IMR-90 (cell line): ENCODE data around the gene HIRA. TPM values are rescaled to one million over a fixed set of nuclear protein-coding genes. Genes with fewer than 3 reads are reported as not detected.

Experiments
- ATAC-seq: fragments of 200-7000 bp; cut with Tn5 transposase; 2 replicates; pipeline ENCODE4 v1.9.1; 2020; ENCODE audit warnings: low read depth, mild to moderate bottlenecking, moderate library complexity
- BruUV-seq: library from RNA; stranded (reverse); fragments of 400-500 nt; replicated peaks from 2 replicates; lab custom pipeline; 2021; lab: Mats Ljungman, UMichigan
- CTCF ChIA-PET: fragments of 300-600 bp; formaldehyde crosslinking; extraction: SDS; loops from one replicate; lab custom pipeline; 2021; ENCODE audit warnings: antibody characterized with exemption; lab: Yijun Ruan, JAX
- POLR2A ChIA-PET: fragments of 300-600 bp; sonication (Branson Sonifier 250); formaldehyde crosslinking; loops from one replicate; lab custom pipeline; 2022; ENCODE audit warnings: antibody characterized with exemption; ENCODE audit not compliant: unreplicated experiment; lab: Charles Lee
- DNase-seq: peaks from one replicate; pipeline ENCODE4 v3.0.0; 2013
- H2AFZ ChIP-seq: replicated peaks from 2 replicates; pipeline ENCODE3; 2013; ENCODE audit warnings: low read length, mild to moderate bottlenecking; ENCODE audit not compliant: poor library complexity
- H2AK5ac ChIP-seq: 2 replicates; pipeline ENCODE4 v1.6.1; 2013; ENCODE audit warnings: low read depth, low read length, inconsistent platforms
- H2AK9ac ChIP-seq: replicated peaks from 2 replicates; pipeline ENCODE3; 2013; ENCODE audit warnings: mild to moderate bottlenecking, low read depth, low read length, moderate library complexity; ENCODE audit not compliant: poor library complexity
- H2BK120ac ChIP-seq: 2 replicates; pipeline ENCODE4 v1.6.1; 2013; ENCODE audit warnings: low read depth, low read length, inconsistent platforms
- H2BK15ac ChIP-seq: 3 replicates; pipeline ENCODE4 v1.6.1; 2013; ENCODE audit warnings: low read depth, low read length, inconsistent platforms
- H2BK20ac ChIP-seq: 2 replicates; pipeline ENCODE4 v1.6.1; 2013; ENCODE audit warnings: low read depth, mild to moderate bottlenecking, inconsistent platforms, low read length, moderate library complexity
- H2BK5ac ChIP-seq: 2 replicates; pipeline ENCODE4 v1.6.1; 2013; ENCODE audit warnings: mild to moderate bottlenecking, low read depth, low read length, inconsistent platforms; ENCODE audit not compliant: poor library complexity, severe bottlenecking
- H3K14ac ChIP-seq: replicated peaks from 2 replicates; pipeline ENCODE4 v1.6.1; 2013; ENCODE audit warnings: low read depth, low read length, inconsistent platforms
- H3K18ac ChIP-seq: 2 replicates; pipeline ENCODE4 v1.6.1; 2013; ENCODE audit warnings: low read depth, low read length, control low read depth
- H3K23ac ChIP-seq: 2 replicates; pipeline ENCODE4 v1.6.1; 2013; ENCODE audit warnings: low read depth, low read length, inconsistent platforms
- H3K27ac ChIP-seq: 2 replicates; pipeline ENCODE4 v1.5.1; 2013; ENCODE audit warnings: mild to moderate bottlenecking, control low read depth, low read length; ENCODE audit not compliant: insufficient read depth
- H3K27me3 ChIP-seq: 2 replicates; pipeline ENCODE4 v1.6.1; 2013; ENCODE audit warnings: low read length; ENCODE audit not compliant: control insufficient read depth, insufficient read depth
- H3K36me3 ChIP-seq: 2 replicates; pipeline ENCODE4 v1.6.1; 2013; ENCODE audit warnings: low read length, mixed read lengths; ENCODE audit not compliant: control insufficient read depth, insufficient read depth
- H3K4ac ChIP-seq: 2 replicates; pipeline ENCODE4 v1.6.1; 2013; ENCODE audit warnings: low read depth, low read length, inconsistent platforms
- H3K4me1 ChIP-seq: 2 replicates; pipeline ENCODE4 v1.6.1; 2013; ENCODE audit warnings: low read length, mixed read lengths; ENCODE audit not compliant: control insufficient read depth, insufficient read depth
- H3K4me2 ChIP-seq: 2 replicates; pipeline ENCODE4 v1.6.1; 2013; ENCODE audit warnings: low read depth, mild to moderate bottlenecking, control low read depth, low read length, moderate library complexity
- H3K4me3 ChIP-seq: 2 replicates; pipeline ENCODE4 v1.5.1; 2013; ENCODE audit warnings: low read depth, mild to moderate bottlenecking, control low read depth, low read length, moderate library complexity; ENCODE audit not compliant: insufficient read depth
- H3K56ac ChIP-seq: 2 replicates; pipeline ENCODE4 v1.6.1; 2013; ENCODE audit warnings: low read length, inconsistent platforms; ENCODE audit not compliant: insufficient read depth; ENCODE audit errors: extremely low read depth
- H3K79me1 ChIP-seq, 2 experiments: 2 replicates each; pipeline ENCODE4 v1.6.1; 2013; ENCODE audit warnings: low read length in 2 of 2, inconsistent platforms in 1 of 2, low read depth in 1 of 2
- H3K9ac ChIP-seq: 2 replicates; pipeline ENCODE4 v1.6.1; 2013; ENCODE audit warnings: low read depth, low read length, control low read depth
- H3K9me1 ChIP-seq: 2 replicates; pipeline ENCODE4 v1.6.1; 2013; ENCODE audit warnings: low read length, inconsistent platforms; ENCODE audit not compliant: insufficient read depth
- H3K9me3 ChIP-seq: 2 replicates; pipeline ENCODE4 v1.6.1; 2013; ENCODE audit warnings: low read length; ENCODE audit not compliant: control insufficient read depth, insufficient read depth
- H4K20me1 ChIP-seq: 2 replicates; pipeline ENCODE4 v1.6.1; 2013; ENCODE audit warnings: low read length, inconsistent platforms; ENCODE audit not compliant: insufficient read depth
- H4K5ac ChIP-seq: 2 replicates; pipeline ENCODE4 v1.6.1; 2013; ENCODE audit warnings: mild to moderate bottlenecking, low read depth, low read length, control low read depth
- H4K8ac ChIP-seq, 2 experiments: 2 replicates each; pipeline ENCODE4 v1.6.1; 2013; ENCODE audit warnings: low read depth in 2 of 2, low read length in 2 of 2, control low read depth in 1 of 2, inconsistent platforms in 1 of 2
- H4K91ac ChIP-seq: 2 replicates; pipeline ENCODE4 v1.6.1; 2013; ENCODE audit warnings: low read depth, low read length, inconsistent platforms; ENCODE audit not compliant: insufficient read depth
- BHLHE40 ChIP-seq: fragments of 150-350 bp; IDR thresholded peaks from 2 replicates; pipeline ENCODE4 v1.6.1; 2016; ENCODE audit warnings: mild to moderate bottlenecking, low read depth, low read length
- CEBPB ChIP-seq: IDR thresholded peaks from 2 replicates; pipeline ENCODE4 v1.6.1; 2012; ENCODE audit warnings: low read depth, low read length, improper control_type of control experiment
- FOS ChIP-seq: fragments of 150-350 bp; IDR thresholded peaks from 2 replicates; pipeline ENCODE4 v1.6.1; 2016; ENCODE audit warnings: low read depth, low read length
- MAFK ChIP-seq: IDR thresholded peaks from 2 replicates; pipeline ENCODE4 v1.6.1; 2012; ENCODE audit warnings: low read depth, low read length, improper control_type of control experiment
- MAZ ChIP-seq: IDR thresholded peaks from 2 replicates; pipeline ENCODE4 v1.6.1; 2012; ENCODE audit warnings: low read depth, mild to moderate bottlenecking, low read length, improper control_type of control experiment, moderate library complexity, borderline replicate concordance
- MXI1 ChIP-seq: IDR thresholded peaks from 2 replicates; pipeline ENCODE4 v1.6.1; 2012; ENCODE audit warnings: low read depth, mild to moderate bottlenecking, low read length, moderate library complexity, borderline replicate concordance
- NFE2L2 ChIP-seq: fragments of 150-350 bp; IDR thresholded peaks from 2 replicates; pipeline ENCODE4 v1.6.1; 2016; ENCODE audit warnings: low read depth, mild to moderate bottlenecking, low read length
- RAD21 ChIP-seq: IDR thresholded peaks from 2 replicates; pipeline ENCODE4 v1.6.1; 2012; ENCODE audit warnings: low read length, improper control_type of control experiment
- RCOR1 ChIP-seq: IDR thresholded peaks from 2 replicates; pipeline ENCODE4 v1.6.1; 2012; ENCODE audit warnings: mild to moderate bottlenecking, low read length, improper control_type of control experiment; ENCODE audit not compliant: insufficient replicate concordance
- RFX5 ChIP-seq: IDR thresholded peaks from 2 replicates; pipeline ENCODE4 v1.8.0; 2012; ENCODE audit warnings: low read depth, mild to moderate bottlenecking, low read length, moderate library complexity
- SMC3 ChIP-seq: fragments of 150-350 bp; IDR thresholded peaks from 2 replicates; pipeline ENCODE4 v1.6.1; 2016; ENCODE audit warnings: low read depth, mild to moderate bottlenecking, antibody characterized with exemption, low read length, moderate library complexity
- WGBS, 2 experiments: methylation state at CpG; one replicate each; pipeline versions ENCODE4 v1.1.5 to v1.1.7; 2013; ENCODE audit warnings: missing lambda C conversion rate in 2 of 2; ENCODE audit not compliant: insufficient read length in 1 of 2; ENCODE audit errors: extremely low coverage in 2 of 2; 5-methylcytosine and 5-hydroxymethylcytosine counted together
- dilution Hi-C: fragments of 300-500 bp; cut with HindIII; formaldehyde crosslinking; loops from one replicate; pipeline ENCODE4 v1.14.3; 2018; ENCODE audit warnings: low sequenced_read_pairs; ENCODE audit not compliant: unreplicated experiment
- in situ Hi-C: fragments of 300-500 bp; cut with MboI; formaldehyde crosslinking; loops from 3 replicates; pipeline ENCODE4 v1.14.3; 2019; ENCODE audit warnings: low sequenced_read_pairs, inconsistent platforms, mixed read lengths
- intact Hi-C: fragments of 100-400 bp; cut with micrococcal nuclease; formaldehyde crosslinking; loops from 2 replicates; pipeline ENCODE4 v1.10.0; 2022
- polyA plus RNA-seq, 3 experiments: library from polyadenylated mRNA; depleted of rRNA; stranded (reverse); fragments of >200 nt; gene quantifications; 2 replicates each; pipeline ENCODE4 v1.2.3, GENCODE V29; 2012; ENCODE audit warnings: low replicate concordance in 1 of 3
- total RNA-seq: library from RNA; depleted of rRNA; stranded (reverse); fragments of >200 nt; gene quantifications from 2 replicates; pipeline ENCODE4 v1.2.3, GENCODE V29; 2012
- TF ChIP-seq, protein P1 (sequence below): fragments of 150-350 bp; IDR thresholded peaks from 2 replicates; pipeline ENCODE4 v1.6.1; 2017; ENCODE audit warnings: mild to moderate bottlenecking, antibody characterized with exemption, low read length, low read depth
- TF ChIP-seq, protein P2 (sequence below): conservative IDR thresholded peaks from 2 replicates; pipeline ENCODE4 v1.5.1; 2012; ENCODE audit warnings: mild to moderate bottlenecking, low read depth, low read length, improper control_type of control experiment
- TF ChIP-seq, protein P3 (sequence below): fragments of 150-350 bp; IDR thresholded peaks from 2 replicates; pipeline ENCODE4 v1.6.1; 2016; ENCODE audit warnings: low read depth, mild to moderate bottlenecking, low read length, moderate library complexity, borderline replicate concordance

The HIRA gene
- total and polyA plus RNA-seq, 2 of the 4 experiments (the other 2 are of a cell fraction): 14.5 to 24.2 TPM

DNA sequence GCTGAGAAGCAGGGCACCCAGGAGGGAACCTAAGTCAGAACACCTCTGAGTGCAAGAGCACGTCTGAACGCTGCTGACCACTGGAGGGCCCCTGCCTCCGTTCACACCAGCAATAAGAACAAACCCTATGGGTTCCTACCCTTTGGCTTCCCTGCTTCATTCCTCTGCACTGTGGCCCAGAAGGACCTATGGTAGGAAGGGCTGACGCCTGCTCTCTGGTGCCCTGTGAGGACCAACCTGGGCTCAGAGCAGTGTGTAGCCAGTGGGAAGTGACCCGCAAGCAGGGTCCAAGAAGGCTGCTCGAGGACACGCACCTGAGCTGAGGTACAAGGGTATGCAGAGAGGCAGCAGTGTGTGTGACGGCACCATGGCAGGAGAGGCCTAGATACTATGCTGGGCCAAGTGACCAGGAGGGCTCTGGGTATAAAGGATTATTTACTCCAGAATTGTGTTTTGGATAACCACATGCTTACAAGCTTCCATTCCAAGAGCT lies 71.2 kb downstream of the HIRA start:
- no peak for DNase-seq
- Histone ChIP-seq H3K79me1 (peaks cover 0 to 5% of the 10 kb centered on the region in 2 experiments; a peak in 1 of 4 replicates), H4K91ac (no peak overlapping the region), H4K8ac (no peak overlapping the region), H3K56ac (no peak overlapping the region), H3K4ac (no peak overlapping the region), H4K5ac (no peak overlapping the region), H3K4me3 (no peak overlapping the region), H2BK20ac (no peak overlapping the region), H3K4me2 (no peak overlapping the region), H3K18ac (no peak overlapping the region), H3K36me3 (peaks cover 52% of the 10 kb centered on the region), H3K9me1 (peaks cover 21% of the 10 kb centered on the region; the same call in 1 of the 2 replicates), H3K23ac (no peak overlapping the region), H4K20me1 (peaks cover 8% of the 10 kb centered on the region), H3K9ac (no peak overlapping the region), H3K14ac (no peak overlapping the region), H2BK5ac (no peak overlapping the region), H3K27me3 (no peaks in the 10 kb centered on the region), H3K27ac (no peak overlapping the region), H3K4me1 (peaks cover 10% of the 10 kb centered on the region), H2BK15ac (no peak overlapping the region), H2AK9ac (peak overlapping the region; percentile 19), H2AK5ac (no peak overlapping the region), H2AFZ (no peak overlapping the region), H2BK120ac (no peak overlapping the region), H3K9me3 (no peaks in the 10 kb centered on the region)
- CTCF ChIA-PET: no interaction called here
- POLR2A ChIA-PET: no interaction called here
- TF ChIP-seq, protein P1, sequence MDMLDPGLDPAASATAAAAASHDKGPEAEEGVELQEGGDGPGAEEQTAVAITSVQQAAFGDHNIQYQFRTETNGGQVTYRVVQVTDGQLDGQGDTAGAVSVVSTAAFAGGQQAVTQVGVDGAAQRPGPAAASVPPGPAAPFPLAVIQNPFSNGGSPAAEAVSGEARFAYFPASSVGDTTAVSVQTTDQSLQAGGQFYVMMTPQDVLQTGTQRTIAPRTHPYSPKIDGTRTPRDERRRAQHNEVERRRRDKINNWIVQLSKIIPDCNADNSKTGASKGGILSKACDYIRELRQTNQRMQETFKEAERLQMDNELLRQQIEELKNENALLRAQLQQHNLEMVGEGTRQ: no peak
- no peak for TF ChIP-seq BHLHE40
- no peak for TF ChIP-seq MXI1
- no peak for TF ChIP-seq SMC3
- no peak for TF ChIP-seq NFE2L2
- no peak for TF ChIP-seq MAFK
- TF ChIP-seq RAD21: no peak
- TF ChIP-seq, protein P2, sequence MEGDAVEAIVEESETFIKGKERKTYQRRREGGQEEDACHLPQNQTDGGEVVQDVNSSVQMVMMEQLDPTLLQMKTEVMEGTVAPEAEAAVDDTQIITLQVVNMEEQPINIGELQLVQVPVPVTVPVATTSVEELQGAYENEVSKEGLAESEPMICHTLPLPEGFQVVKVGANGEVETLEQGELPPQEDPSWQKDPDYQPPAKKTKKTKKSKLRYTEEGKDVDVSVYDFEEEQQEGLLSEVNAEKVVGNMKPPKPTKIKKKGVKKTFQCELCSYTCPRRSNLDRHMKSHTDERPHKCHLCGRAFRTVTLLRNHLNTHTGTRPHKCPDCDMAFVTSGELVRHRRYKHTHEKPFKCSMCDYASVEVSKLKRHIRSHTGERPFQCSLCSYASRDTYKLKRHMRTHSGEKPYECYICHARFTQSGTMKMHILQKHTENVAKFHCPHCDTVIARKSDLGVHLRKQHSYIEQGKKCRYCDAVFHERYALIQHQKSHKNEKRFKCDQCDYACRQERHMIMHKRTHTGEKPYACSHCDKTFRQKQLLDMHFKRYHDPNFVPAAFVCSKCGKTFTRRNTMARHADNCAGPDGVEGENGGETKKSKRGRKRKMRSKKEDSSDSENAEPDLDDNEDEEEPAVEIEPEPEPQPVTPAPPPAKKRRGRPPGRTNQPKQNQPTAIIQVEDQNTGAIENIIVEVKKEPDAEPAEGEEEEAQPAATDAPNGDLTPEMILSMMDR: no peak
- TF ChIP-seq MAZ: no peak
- TF ChIP-seq RFX5: no peak
- TF ChIP-seq, protein P3, sequence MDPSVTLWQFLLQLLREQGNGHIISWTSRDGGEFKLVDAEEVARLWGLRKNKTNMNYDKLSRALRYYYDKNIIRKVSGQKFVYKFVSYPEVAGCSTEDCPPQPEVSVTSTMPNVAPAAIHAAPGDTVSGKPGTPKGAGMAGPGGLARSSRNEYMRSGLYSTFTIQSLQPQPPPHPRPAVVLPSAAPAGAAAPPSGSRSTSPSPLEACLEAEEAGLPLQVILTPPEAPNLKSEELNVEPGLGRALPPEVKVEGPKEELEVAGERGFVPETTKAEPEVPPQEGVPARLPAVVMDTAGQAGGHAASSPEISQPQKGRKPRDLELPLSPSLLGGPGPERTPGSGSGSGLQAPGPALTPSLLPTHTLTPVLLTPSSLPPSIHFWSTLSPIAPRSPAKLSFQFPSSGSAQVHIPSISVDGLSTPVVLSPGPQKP: no peak
- no peak for TF ChIP-seq FOS
- TF ChIP-seq CEBPB: no peak
- no peak for TF ChIP-seq RCOR1
- intact Hi-C loops: no loop called here
- dilution Hi-C loops: no loop called here
- BruUV-seq: no TSS peak
- in situ Hi-C loops: loop anchor here (25.0 kb wide), 1 partner anchor 398 kb away; no protein-coding TSS in a partner anchor
- 100% methylated on average over 2 of the region's 8 CpGs; no CpG with 5 or more reads in 1 of the 2 experiments for WGBS, 2 experiments
- no peak for ATAC-seq
